ENCODE results near the gene PLEKHM3. TPM values are rescaled to one million over a fixed set of nuclear protein-coding genes. Genes with fewer than 3 reads are reported as not detected.

The PLEKHM3 gene
- polyA plus RNA-seq, 1 donor (not counting 4 experiments of a cell fraction or from before 2014, with no cell fraction given): 2.9 TPM

DNA sequence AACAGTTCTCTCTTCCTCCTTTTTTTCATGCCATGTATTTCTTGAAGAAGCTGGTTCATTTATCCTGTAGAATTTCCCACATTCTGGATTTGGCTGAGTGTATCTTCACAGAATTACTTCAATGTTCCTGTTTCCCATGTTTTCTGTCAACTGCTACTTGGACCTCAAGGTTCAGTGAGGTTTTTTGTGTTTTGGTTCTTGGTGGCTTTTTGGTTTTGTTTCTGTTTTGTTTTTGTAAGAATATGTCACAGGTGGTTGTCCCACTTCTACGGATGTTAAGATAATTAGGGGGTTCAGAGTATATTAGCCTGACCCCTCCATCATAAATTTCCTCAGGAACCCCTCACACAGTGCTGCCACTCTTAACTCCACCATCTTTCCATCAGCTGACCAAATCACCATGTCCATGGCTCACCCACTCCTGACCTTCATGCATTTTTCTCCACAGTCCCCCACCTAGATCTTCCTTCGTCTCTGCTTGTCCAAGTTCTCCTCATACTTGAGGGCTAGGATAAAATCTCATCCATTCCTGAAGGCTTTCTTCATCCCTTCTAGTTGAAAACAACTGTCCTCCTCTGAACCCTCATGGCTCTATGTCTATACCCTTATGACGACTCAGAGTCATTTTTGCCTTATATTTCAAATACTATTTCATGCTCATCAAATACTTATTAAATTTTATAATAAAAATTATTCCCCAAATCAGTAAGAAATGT lies 40.4 kb downstream of the PLEKHM3 start:
- Histone ChIP-seq H3K4me3 (ENCODE audit: control insufficient read depth in 2 of 3, extremely low read depth in 1 of 3, insufficient read depth in 2 of 3, low read depth in 1 of 3, low read length in 3 of 3) (no peak overlapping the region), H3K27me3 (ENCODE audit: control insufficient read depth, extremely low read depth, insufficient read depth, low read length) (no peaks in the 10 kb centered on the region), H3K9ac (ENCODE audit: control insufficient read depth, extremely low read depth, insufficient read depth, low read length) (no peak overlapping the region), H3K36me3 (ENCODE audit: control insufficient read depth in 2 of 2, extremely low read depth in 1 of 2, insufficient read depth in 2 of 2, low read length in 2 of 2) (no peaks in the 10 kb centered on the region), H3K79me2 (ENCODE audit: control insufficient read depth, insufficient read depth, low read length) (no peaks in the 10 kb centered on the region), H3K27ac (ENCODE audit: control insufficient read depth, insufficient read depth, low read length) (no peak overlapping the region), H4K20me1 (ENCODE audit: control insufficient read depth, extremely low read depth, insufficient read depth, low read length) (no peaks in the 10 kb centered on the region), H2AFZ (ENCODE audit: control insufficient read depth, low read length) (no peak overlapping the region), H3K9me3 (ENCODE audit: control insufficient read depth, low read depth, low read length) (no peaks in the 10 kb centered on the region), H3K4me1 (ENCODE audit: control insufficient read depth, extremely low read depth, insufficient read depth, low read length) (no peaks in the 10 kb centered on the region), H3K9me1 (ENCODE audit: control insufficient read depth, extremely low read depth, insufficient read depth, low read length) (no peaks in the 10 kb centered on the region), H3K4me2 (ENCODE audit: control insufficient read depth, extremely low read depth, insufficient read depth, low read depth, low read length) (no peak overlapping the region)
- dilution Hi-C loops (cut with MboI; ENCODE audit: extremely low pct_ligation_motif_present, low sequenced_read_pairs): no loop called here
- no peak for DNase-seq (ENCODE audit: low read depth, low spot score)
- no peak for TF ChIP-seq EZH2 (IDR thresholded peaks at IDR 0.05; ENCODE audit: low read length)
- TF ChIP-seq, protein P1, sequence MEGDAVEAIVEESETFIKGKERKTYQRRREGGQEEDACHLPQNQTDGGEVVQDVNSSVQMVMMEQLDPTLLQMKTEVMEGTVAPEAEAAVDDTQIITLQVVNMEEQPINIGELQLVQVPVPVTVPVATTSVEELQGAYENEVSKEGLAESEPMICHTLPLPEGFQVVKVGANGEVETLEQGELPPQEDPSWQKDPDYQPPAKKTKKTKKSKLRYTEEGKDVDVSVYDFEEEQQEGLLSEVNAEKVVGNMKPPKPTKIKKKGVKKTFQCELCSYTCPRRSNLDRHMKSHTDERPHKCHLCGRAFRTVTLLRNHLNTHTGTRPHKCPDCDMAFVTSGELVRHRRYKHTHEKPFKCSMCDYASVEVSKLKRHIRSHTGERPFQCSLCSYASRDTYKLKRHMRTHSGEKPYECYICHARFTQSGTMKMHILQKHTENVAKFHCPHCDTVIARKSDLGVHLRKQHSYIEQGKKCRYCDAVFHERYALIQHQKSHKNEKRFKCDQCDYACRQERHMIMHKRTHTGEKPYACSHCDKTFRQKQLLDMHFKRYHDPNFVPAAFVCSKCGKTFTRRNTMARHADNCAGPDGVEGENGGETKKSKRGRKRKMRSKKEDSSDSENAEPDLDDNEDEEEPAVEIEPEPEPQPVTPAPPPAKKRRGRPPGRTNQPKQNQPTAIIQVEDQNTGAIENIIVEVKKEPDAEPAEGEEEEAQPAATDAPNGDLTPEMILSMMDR (optimal IDR thresholded peaks at IDR 0.05 in 1 of 3, IDR thresholded peaks at IDR 0.05 in 1 of 3, conservative IDR thresholded peaks at IDR 0.05 in 1 of 3; ENCODE audit: extremely low read depth in 1 of 3, insufficient read depth in 2 of 3, low read length in 3 of 3): no peak
- FAIRE-seq: no peak

GRCh38 chr2:207983641-207984042 lies 41.7 kb downstream of the PLEKHM3 start:
- FAIRE-seq (no peak), DNase-seq (ENCODE audit: low read depth, low spot score) (no peak)
- H3K9ac ChIP-seq (ENCODE audit: control insufficient read depth, extremely low read depth, insufficient read depth, low read length): no peak overlapping the region
- TF ChIP-seq, protein P1 (optimal IDR thresholded peaks at IDR 0.05 in 1 of 3, IDR thresholded peaks at IDR 0.05 in 1 of 3, conservative IDR thresholded peaks at IDR 0.05 in 1 of 3; ENCODE audit: extremely low read depth in 1 of 3, insufficient read depth in 2 of 3, low read length in 3 of 3): no peak
- no peak for TF ChIP-seq EZH2 (IDR thresholded peaks at IDR 0.05; ENCODE audit: low read length)
- no peaks in the 10 kb centered on the region for H3K36me3 ChIP-seq (ENCODE audit: control insufficient read depth in 2 of 2, extremely low read depth in 1 of 2, insufficient read depth in 2 of 2, low read length in 2 of 2)
- no peaks in the 10 kb centered on the region for H3K27me3 ChIP-seq (ENCODE audit: control insufficient read depth, extremely low read depth, insufficient read depth, low read length)
- no peak overlapping the region for H3K4me2 ChIP-seq (ENCODE audit: control insufficient read depth, extremely low read depth, insufficient read depth, low read depth, low read length)
- dilution Hi-C loops (cut with MboI; ENCODE audit: extremely low pct_ligation_motif_present, low sequenced_read_pairs): no loop called here
- H4K20me1 ChIP-seq (ENCODE audit: control insufficient read depth, extremely low read depth, insufficient read depth, low read length): no peaks in the 10 kb centered on the region
- H3K79me2 ChIP-seq (ENCODE audit: control insufficient read depth, insufficient read depth, low read length): no peaks in the 10 kb centered on the region
- no peaks in the 10 kb centered on the region for H3K9me3 ChIP-seq (ENCODE audit: control insufficient read depth, low read depth, low read length)
- no peaks in the 10 kb centered on the region for H3K4me1 ChIP-seq (ENCODE audit: control insufficient read depth, extremely low read depth, insufficient read depth, low read length)
- no peaks in the 10 kb centered on the region for H3K9me1 ChIP-seq (ENCODE audit: control insufficient read depth, extremely low read depth, insufficient read depth, low read length)
- no peak overlapping the region for H2AFZ ChIP-seq (ENCODE audit: control insufficient read depth, low read length)
- H3K4me3 ChIP-seq (ENCODE audit: control insufficient read depth in 2 of 3, extremely low read depth in 1 of 3, insufficient read depth in 2 of 3, low read depth in 1 of 3, low read length in 3 of 3): no peak overlapping the region
- H3K27ac ChIP-seq (ENCODE audit: control insufficient read depth, insufficient read depth, low read length): no peak overlapping the region

Measured in keratinocyte (primary cell).